ENCODE data around the gene PDE2A.

The PDE2A gene

GRCh38 chr11:72548463-72548862 is 125.8 kb downstream of the PDE2A start:
- Histone ChIP-seq H4K5ac (ENCODE audit: low read length) (no peak overlapping the region), H3K4me3 (ENCODE audit: low read length) (no peak overlapping the region), H3K9ac (ENCODE audit: low read length) (no peak overlapping the region), H3K27ac (ENCODE audit: low read depth, low read length) (no peak overlapping the region), H3K56ac (ENCODE audit: low read length) (no peak overlapping the region), H3K79me1 (ENCODE audit: low read length) (no peaks in the 10 kb centered on the region), H2BK15ac (replicated peaks; ENCODE audit: low read depth) (no peak overlapping the region), H2AK5ac (ENCODE audit: low read length) (no peak overlapping the region), H3K4me2 (ENCODE audit: low read length) (no peak overlapping the region), H3K27me3 (ENCODE audit: insufficient read depth, low read length, poor library complexity) (no peaks in the 10 kb centered on the region), H3K36me3 (ENCODE audit: control insufficient read depth, insufficient read depth, low read length) (no peaks in the 10 kb centered on the region), H3K79me2 (ENCODE audit: control insufficient read depth, insufficient read depth, low read length) (no peaks in the 10 kb centered on the region), H2BK5ac (ENCODE audit: low read length) (no peak overlapping the region), H2BK120ac (ENCODE audit: low read depth, low read length) (no peak overlapping the region), H3K4ac (ENCODE audit: low read depth, low read length) (no peak overlapping the region), H3K18ac (ENCODE audit: low read length) (no peak overlapping the region), H3K23ac (ENCODE audit: low read length) (no peak overlapping the region), H3K4me1 (ENCODE audit: control insufficient read depth, low read depth, low read length) (no peaks in the 10 kb centered on the region), H4K8ac (ENCODE audit: low read depth, low read length) (no peak overlapping the region)
- no CpG with 5 or more reads among the region's 6 CpGs for WGBS (ENCODE audit: extremely low coverage, insufficient coverage, low lambda C conversion rate)
- DNase-seq, result no peak

DNA sequence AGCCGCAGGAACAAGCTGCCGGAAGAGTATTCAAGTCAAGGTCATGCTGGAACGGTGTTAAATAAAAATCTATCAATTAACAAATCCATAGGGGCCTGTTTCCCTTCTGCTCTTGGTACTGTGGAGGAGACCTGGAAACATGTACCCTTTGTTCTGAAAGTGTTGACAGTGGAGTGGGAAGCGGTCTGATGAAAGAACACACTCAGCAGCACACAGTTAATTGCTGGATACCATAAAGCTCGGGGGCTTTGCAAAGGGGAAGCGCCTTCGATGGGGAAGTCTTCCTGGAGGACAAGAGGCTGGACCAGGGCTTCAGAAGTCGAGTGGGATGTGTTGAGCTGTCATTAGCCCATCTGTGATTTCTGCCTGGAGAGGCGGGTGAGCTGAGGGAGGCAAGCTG is 127.4 kb downstream of the PDE2A start:
- no peak overlapping the region for H3K23ac ChIP-seq (ENCODE audit: low read length)
- H3K4me1 ChIP-seq (ENCODE audit: control insufficient read depth, low read depth, low read length), result no peaks in the 10 kb centered on the region
- H3K4me2 ChIP-seq (ENCODE audit: low read length), result no peak overlapping the region
- H3K27me3 ChIP-seq (ENCODE audit: insufficient read depth, low read length, poor library complexity), result no peaks in the 10 kb centered on the region
- no peak overlapping the region for H3K4ac ChIP-seq (ENCODE audit: low read depth, low read length)
- no peaks in the 10 kb centered on the region for H3K79me1 ChIP-seq (ENCODE audit: low read length)
- H2AK5ac ChIP-seq (ENCODE audit: low read length), result no peak overlapping the region
- H2BK15ac ChIP-seq (replicated peaks; ENCODE audit: low read depth), result no peak overlapping the region
- no peaks in the 10 kb centered on the region for H3K79me2 ChIP-seq (ENCODE audit: control insufficient read depth, insufficient read depth, low read length)
- H3K56ac ChIP-seq (ENCODE audit: low read length), result no peak overlapping the region
- no peak for DNase-seq
- no peak overlapping the region for H3K9ac ChIP-seq (ENCODE audit: low read length)
- no peak overlapping the region for H2BK120ac ChIP-seq (ENCODE audit: low read depth, low read length)
- H3K4me3 ChIP-seq (ENCODE audit: low read length), result no peak overlapping the region
- H4K5ac ChIP-seq (ENCODE audit: low read length), result no peak overlapping the region
- H2BK5ac ChIP-seq (ENCODE audit: low read length), result no peak overlapping the region
- no peaks in the 10 kb centered on the region for H3K36me3 ChIP-seq (ENCODE audit: control insufficient read depth, insufficient read depth, low read length)
- no peak overlapping the region for H3K18ac ChIP-seq (ENCODE audit: low read length)
- H4K8ac ChIP-seq (ENCODE audit: low read depth, low read length), result no peak overlapping the region
- no peak overlapping the region for H3K27ac ChIP-seq (ENCODE audit: low read depth, low read length)
- WGBS (ENCODE audit: extremely low coverage, insufficient coverage, low lambda C conversion rate), result no CpG with 5 or more reads among the region's 9 CpGs

GRCh38 chr11:72544589-72544988 is 129.6 kb downstream of the PDE2A start:
- no peak overlapping the region for H3K4me3 ChIP-seq (ENCODE audit: low read length)
- H3K79me2 ChIP-seq (ENCODE audit: control insufficient read depth, insufficient read depth, low read length), result no peaks in the 10 kb centered on the region
- no peaks in the 10 kb centered on the region for H3K4me1 ChIP-seq (ENCODE audit: control insufficient read depth, low read depth, low read length)
- WGBS (ENCODE audit: extremely low coverage, insufficient coverage, low lambda C conversion rate), result no CpG with 5 or more reads among the region's 4 CpGs
- H4K5ac ChIP-seq (ENCODE audit: low read length), result no peak overlapping the region
- no peak overlapping the region for H3K4ac ChIP-seq (ENCODE audit: low read depth, low read length)
- no peak for DNase-seq
- H2AK5ac ChIP-seq (ENCODE audit: low read length), result no peak overlapping the region
- H3K56ac ChIP-seq (ENCODE audit: low read length), result no peak overlapping the region
- H3K27ac ChIP-seq (ENCODE audit: low read depth, low read length), result no peak overlapping the region
- no peak overlapping the region for H4K8ac ChIP-seq (ENCODE audit: low read depth, low read length)
- no peak overlapping the region for H3K23ac ChIP-seq (ENCODE audit: low read length)
- no peak overlapping the region for H2BK5ac ChIP-seq (ENCODE audit: low read length)
- no peak overlapping the region for H3K9ac ChIP-seq (ENCODE audit: low read length)
- no peak overlapping the region for H3K18ac ChIP-seq (ENCODE audit: low read length)
- no peaks in the 10 kb centered on the region for H3K27me3 ChIP-seq (ENCODE audit: insufficient read depth, low read length, poor library complexity)
- H3K36me3 ChIP-seq (ENCODE audit: control insufficient read depth, insufficient read depth, low read length), result no peaks in the 10 kb centered on the region
- no peak overlapping the region for H2BK15ac ChIP-seq (replicated peaks; ENCODE audit: low read depth)
- no peak overlapping the region for H3K4me2 ChIP-seq (ENCODE audit: low read length)
- H3K79me1 ChIP-seq (ENCODE audit: low read length), result no peaks in the 10 kb centered on the region
- no peak overlapping the region for H2BK120ac ChIP-seq (ENCODE audit: low read depth, low read length)

DNA sequence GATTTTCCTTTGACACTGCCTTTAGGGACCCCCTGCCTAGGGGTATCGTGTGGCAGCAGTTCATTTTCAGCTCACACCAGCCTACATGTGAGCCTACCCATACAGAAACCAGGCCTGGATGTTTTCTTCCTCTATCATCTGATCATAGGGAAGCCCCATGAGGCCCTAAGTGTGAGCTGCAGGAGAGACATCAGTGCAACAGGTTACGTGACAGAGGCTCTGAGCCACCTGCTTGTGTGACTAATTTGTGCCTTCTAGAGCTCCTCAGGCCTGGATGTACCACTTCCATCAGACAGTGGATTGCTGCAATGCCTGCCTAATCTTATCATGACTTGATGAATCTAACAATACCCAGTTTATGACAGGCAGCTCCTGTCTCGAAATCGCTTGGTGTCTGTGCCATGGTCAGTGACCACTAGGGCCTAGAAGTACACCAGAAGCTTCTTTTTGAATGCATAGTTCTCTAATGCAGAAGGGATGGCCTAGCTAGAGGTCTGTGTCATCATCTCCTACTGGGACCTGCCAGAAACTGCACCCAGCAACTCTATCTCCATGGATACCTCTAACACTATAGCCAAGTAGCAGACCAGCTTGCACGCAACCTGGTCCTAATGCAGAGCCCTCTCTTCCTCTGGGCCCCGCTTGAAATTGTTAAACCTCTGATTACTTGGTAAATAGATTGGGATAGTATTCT is 130.2 kb downstream of the PDE2A start:
- no peak overlapping the region for H3K56ac ChIP-seq (ENCODE audit: low read length)
- no peak overlapping the region for H3K23ac ChIP-seq (ENCODE audit: low read length)
- H4K8ac ChIP-seq (ENCODE audit: low read depth, low read length), result no peak overlapping the region
- no peak overlapping the region for H2BK120ac ChIP-seq (ENCODE audit: low read depth, low read length)
- H2AK5ac ChIP-seq (ENCODE audit: low read length), result no peak overlapping the region
- H3K27ac ChIP-seq (ENCODE audit: low read depth, low read length), result no peak overlapping the region
- H3K4me1 ChIP-seq (ENCODE audit: control insufficient read depth, low read depth, low read length), result no peaks in the 10 kb centered on the region
- H3K4ac ChIP-seq (ENCODE audit: low read depth, low read length), result no peak overlapping the region
- H3K27me3 ChIP-seq (ENCODE audit: insufficient read depth, low read length, poor library complexity), result no peaks in the 10 kb centered on the region
- no peaks in the 10 kb centered on the region for H3K36me3 ChIP-seq (ENCODE audit: control insufficient read depth, insufficient read depth, low read length)
- no peak overlapping the region for H2BK5ac ChIP-seq (ENCODE audit: low read length)
- H3K79me1 ChIP-seq (ENCODE audit: low read length), result no peaks in the 10 kb centered on the region
- DNase-seq, result peak; percentile 51
- WGBS (ENCODE audit: extremely low coverage, insufficient coverage, low lambda C conversion rate), result no CpG with 5 or more reads among the region's 6 CpGs
- H3K18ac ChIP-seq (ENCODE audit: low read length), result no peak overlapping the region
- H3K9ac ChIP-seq (ENCODE audit: low read length), result no peak overlapping the region
- H3K4me2 ChIP-seq (ENCODE audit: low read length), result no peak overlapping the region
- H3K4me3 ChIP-seq (ENCODE audit: low read length), result no peak overlapping the region
- H4K5ac ChIP-seq (ENCODE audit: low read length), result no peak overlapping the region
- no peaks in the 10 kb centered on the region for H3K79me2 ChIP-seq (ENCODE audit: control insufficient read depth, insufficient read depth, low read length)
- H2BK15ac ChIP-seq (replicated peaks; ENCODE audit: low read depth), result no peak overlapping the region

DNA sequence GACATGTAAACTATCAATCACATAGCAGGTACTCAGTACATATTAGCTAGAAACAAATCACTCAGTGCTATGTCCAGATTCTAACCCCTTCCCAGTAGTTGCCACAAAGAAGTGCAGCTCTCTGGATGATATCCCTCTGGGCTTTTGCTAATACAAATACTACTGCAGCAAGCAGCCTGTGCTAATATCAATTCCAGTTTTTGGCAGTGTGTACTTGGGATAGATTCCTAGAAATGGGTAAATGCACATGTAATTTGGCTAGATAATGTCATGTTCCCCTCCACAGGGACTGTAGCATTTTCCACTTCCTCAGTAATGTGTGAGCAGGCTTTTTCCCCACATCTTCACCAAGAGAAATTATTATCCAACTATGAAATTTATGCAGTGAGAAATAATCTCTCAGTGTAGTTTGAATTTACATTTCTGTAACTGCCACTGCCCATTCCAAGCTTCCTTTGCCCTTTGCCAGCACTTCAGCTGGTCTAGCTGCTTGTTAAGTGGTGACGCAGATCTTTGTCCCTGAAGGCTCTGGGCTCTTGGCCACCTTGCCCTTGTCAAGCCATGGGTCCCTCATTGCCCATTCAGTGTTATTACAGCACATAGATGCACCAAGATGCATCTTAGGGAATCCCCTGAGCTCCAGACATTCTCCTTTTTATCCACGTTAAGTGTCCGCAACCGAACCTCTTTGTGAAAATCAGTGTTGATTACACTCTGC is 132.8 kb downstream of the PDE2A start:
- Histone ChIP-seq H3K4me3 (ENCODE audit: low read length) (no peak overlapping the region), H3K79me2 (ENCODE audit: control insufficient read depth, insufficient read depth, low read length) (no peaks in the 10 kb centered on the region), H3K23ac (ENCODE audit: low read length) (no peak overlapping the region), H3K27ac (ENCODE audit: low read depth, low read length) (no peak overlapping the region), H3K9ac (ENCODE audit: low read length) (no peak overlapping the region), H2BK15ac (replicated peaks; ENCODE audit: low read depth) (no peak overlapping the region), H2BK120ac (ENCODE audit: low read depth, low read length) (no peak overlapping the region), H3K4me2 (ENCODE audit: low read length) (no peak overlapping the region), H3K27me3 (ENCODE audit: insufficient read depth, low read length, poor library complexity) (no peaks in the 10 kb centered on the region), H3K36me3 (ENCODE audit: control insufficient read depth, insufficient read depth, low read length) (no peaks in the 10 kb centered on the region), H4K5ac (ENCODE audit: low read length) (no peak overlapping the region), H3K18ac (ENCODE audit: low read length) (no peak overlapping the region), H2AK5ac (ENCODE audit: low read length) (no peak overlapping the region), H3K4me1 (ENCODE audit: control insufficient read depth, low read depth, low read length) (no peaks in the 10 kb centered on the region), H3K79me1 (ENCODE audit: low read length) (no peaks in the 10 kb centered on the region), H4K8ac (ENCODE audit: low read depth, low read length) (no peak overlapping the region), H3K4ac (ENCODE audit: low read depth, low read length) (no peak overlapping the region), H3K56ac (ENCODE audit: low read length) (no peak overlapping the region), H2BK5ac (ENCODE audit: low read length) (no peak overlapping the region)
- no peak for DNase-seq
- no CpG with 5 or more reads among the region's 4 CpGs for WGBS (ENCODE audit: extremely low coverage, insufficient coverage, low lambda C conversion rate)

Measured in mesendoderm (in vitro differentiated cells).